MM.1S (cell line): Measurements from ENCODE around the gene OXLD1.

ENCODE experiments used
- DNase-seq: peaks from one replicate; pipeline ENCODE4 v3.0.0-alpha.2; 2015
- H2AFZ ChIP-seq: fragments of 300-600 bp; sonication (generic); 2 replicates; pipeline ENCODE4 v1.6.0; 2016; ENCODE audit warnings: antibody characterized with exemption, low read length
- H3F3A ChIP-seq: fragments of 300-600 bp; sonication (generic); 2 replicates; pipeline ENCODE4 v1.6.1; 2016; ENCODE audit warnings: mild to moderate bottlenecking, antibody characterized with exemption, low read length, moderate library complexity, mixed read lengths; ENCODE audit not compliant: insufficient read depth
- H3K27ac ChIP-seq: fragments of 300-600 bp; sonication (generic); 2 replicates; pipeline ENCODE4 v1.5.1; 2016; ENCODE audit warnings: mild to moderate bottlenecking, low read length
- H3K27me3 ChIP-seq: fragments of 300-600 bp; sonication (generic); replicated peaks from 2 replicates; pipeline ENCODE4 v1.6.0; 2016; ENCODE audit warnings: low read length; ENCODE audit not compliant: insufficient read depth
- H3K36me3 ChIP-seq: fragments of 300-600 bp; sonication (generic); replicated peaks from 2 replicates; pipeline ENCODE4 v1.6.1; 2016; ENCODE audit warnings: mild to moderate bottlenecking, low read length, mixed read lengths; ENCODE audit not compliant: insufficient read depth
- H3K4me1 ChIP-seq: fragments of 300-600 bp; sonication (generic); 2 replicates; pipeline ENCODE4 v1.6.1; 2016; ENCODE audit warnings: low read length, mixed read lengths
- H3K4me2 ChIP-seq: fragments of 300-600 bp; sonication (generic); 2 replicates; pipeline ENCODE4 v1.6.0; 2016; ENCODE audit warnings: low read depth, low read length
- H3K4me3 ChIP-seq: fragments of 300-600 bp; sonication (generic); 2 replicates; pipeline ENCODE4 v1.5.1; 2016; ENCODE audit warnings: low read length, mixed read lengths
- H3K79me2 ChIP-seq: fragments of 300-600 bp; sonication (generic); 2 replicates; pipeline ENCODE4 v1.6.1; 2016; ENCODE audit warnings: mixed run types, low read length, mixed read lengths
- H3K9ac ChIP-seq: fragments of 300-600 bp; sonication (generic); 2 replicates; pipeline ENCODE4 v1.6.1; 2016; ENCODE audit warnings: low read length, mixed read lengths
- H3K9me2 ChIP-seq: fragments of 300-600 bp; sonication (generic); replicated peaks from 2 replicates; pipeline ENCODE4 v1.6.1; 2016; ENCODE audit warnings: mild to moderate bottlenecking, low read length, mixed read lengths; ENCODE audit not compliant: insufficient read depth
- H3K9me3 ChIP-seq: fragments of 300-600 bp; sonication (generic); replicated peaks from 2 replicates; pipeline ENCODE4 v1.6.1; 2016; ENCODE audit warnings: mild to moderate bottlenecking, low read length, mixed read lengths; ENCODE audit not compliant: insufficient read depth
- H4K20me1 ChIP-seq: fragments of 300-600 bp; sonication (generic); 2 replicates; pipeline ENCODE4 v1.6.1; 2016; ENCODE audit warnings: mild to moderate bottlenecking, low read length, moderate library complexity, mixed read lengths; ENCODE audit not compliant: insufficient read depth
- EZH2 ChIP-seq: fragments of 300-600 bp; sonication (generic); optimal IDR thresholded peaks from 2 replicates; pipeline ENCODE3; 2017; ENCODE audit warnings: low read depth, mild to moderate bottlenecking, antibody characterized with exemption, low read length, mixed read lengths
- EZH2phosphoT487 ChIP-seq: fragments of 300-600 bp; sonication (generic); IDR thresholded peaks from 2 replicates; pipeline ENCODE4 v1.6.1; 2018; ENCODE audit warnings: antibody characterized with exemption, low read length
- TF ChIP-seq, protein P1 (sequence below): fragments of 300-600 bp; sonication (generic); IDR thresholded peaks from 2 replicates; pipeline ENCODE4 v1.5.1; 2016; ENCODE audit warnings: antibody characterized with exemption, low read length, mixed read lengths

The OXLD1 gene

DNA sequence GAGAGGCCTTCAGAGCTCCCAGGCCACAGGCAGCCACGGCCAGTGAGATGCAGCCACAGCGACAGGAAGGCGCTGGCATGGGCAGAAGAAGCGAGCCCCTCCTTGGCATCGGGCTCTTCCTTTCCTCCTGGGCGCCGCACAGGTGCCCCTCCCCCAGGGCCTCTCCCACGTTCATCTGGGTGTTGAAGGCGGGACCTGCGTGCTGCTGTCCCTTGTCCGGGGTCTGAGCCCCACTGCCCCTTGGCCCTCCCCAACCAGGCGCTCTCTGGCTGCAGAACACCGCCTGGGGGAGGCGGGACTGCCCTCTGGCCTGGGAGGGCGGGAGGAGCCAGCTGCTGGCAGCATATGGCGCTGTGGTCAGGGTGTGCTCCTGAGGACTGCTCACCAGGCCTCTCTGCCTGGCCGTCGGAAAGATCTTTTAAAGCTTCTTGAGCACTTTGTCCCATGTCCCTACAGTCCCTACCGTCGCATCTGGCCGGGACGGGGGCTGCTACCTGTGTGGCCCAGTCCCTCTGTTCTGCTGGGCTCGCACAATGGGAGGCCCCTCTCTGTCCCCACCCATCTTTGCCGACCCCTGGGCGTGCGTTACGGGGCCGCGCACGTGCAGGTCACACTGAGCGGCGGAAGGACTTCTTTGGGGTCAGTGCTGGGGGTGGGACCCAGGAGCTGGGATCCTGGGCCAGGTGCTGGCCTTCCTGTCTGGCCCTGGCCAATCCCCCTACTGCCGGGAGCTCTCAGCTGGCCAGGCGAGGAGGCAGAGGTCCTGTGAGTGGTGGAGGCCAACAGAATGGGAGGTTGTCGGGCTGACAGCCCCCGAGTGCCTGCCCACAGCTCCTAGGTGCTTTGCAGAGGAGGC lies 47.4 kb upstream of the OXLD1 start:
- Histone ChIP-seq H3K27me3 (no peaks in the 10 kb centered on the region), H3K79me2 (peaks cover 34% of the 10 kb centered on the region), H2AFZ (no peak overlapping the region), H3K9me2 (no peaks in the 10 kb centered on the region), H4K20me1 (no peaks in the 10 kb centered on the region), H3K4me1 (peaks cover 17% of the 10 kb centered on the region), H3K36me3 (no peaks in the 10 kb centered on the region), H3K9ac (peak overlapping the region; percentile 83; the same call in 1 of the 2 replicates), H3K4me2 (peak overlapping the region; percentile 92), H3K9me3 (no peaks in the 10 kb centered on the region), H3K27ac (no peak overlapping the region), H3K4me3 (peak overlapping the region; percentile 97), H3F3A (peaks cover 18% of the 10 kb centered on the region)
- TF ChIP-seq, protein P1, sequence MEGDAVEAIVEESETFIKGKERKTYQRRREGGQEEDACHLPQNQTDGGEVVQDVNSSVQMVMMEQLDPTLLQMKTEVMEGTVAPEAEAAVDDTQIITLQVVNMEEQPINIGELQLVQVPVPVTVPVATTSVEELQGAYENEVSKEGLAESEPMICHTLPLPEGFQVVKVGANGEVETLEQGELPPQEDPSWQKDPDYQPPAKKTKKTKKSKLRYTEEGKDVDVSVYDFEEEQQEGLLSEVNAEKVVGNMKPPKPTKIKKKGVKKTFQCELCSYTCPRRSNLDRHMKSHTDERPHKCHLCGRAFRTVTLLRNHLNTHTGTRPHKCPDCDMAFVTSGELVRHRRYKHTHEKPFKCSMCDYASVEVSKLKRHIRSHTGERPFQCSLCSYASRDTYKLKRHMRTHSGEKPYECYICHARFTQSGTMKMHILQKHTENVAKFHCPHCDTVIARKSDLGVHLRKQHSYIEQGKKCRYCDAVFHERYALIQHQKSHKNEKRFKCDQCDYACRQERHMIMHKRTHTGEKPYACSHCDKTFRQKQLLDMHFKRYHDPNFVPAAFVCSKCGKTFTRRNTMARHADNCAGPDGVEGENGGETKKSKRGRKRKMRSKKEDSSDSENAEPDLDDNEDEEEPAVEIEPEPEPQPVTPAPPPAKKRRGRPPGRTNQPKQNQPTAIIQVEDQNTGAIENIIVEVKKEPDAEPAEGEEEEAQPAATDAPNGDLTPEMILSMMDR, result no peak
- TF ChIP-seq EZH2phosphoT487 (no peak), EZH2 (no peak)
- no peak for DNase-seq

DNA sequence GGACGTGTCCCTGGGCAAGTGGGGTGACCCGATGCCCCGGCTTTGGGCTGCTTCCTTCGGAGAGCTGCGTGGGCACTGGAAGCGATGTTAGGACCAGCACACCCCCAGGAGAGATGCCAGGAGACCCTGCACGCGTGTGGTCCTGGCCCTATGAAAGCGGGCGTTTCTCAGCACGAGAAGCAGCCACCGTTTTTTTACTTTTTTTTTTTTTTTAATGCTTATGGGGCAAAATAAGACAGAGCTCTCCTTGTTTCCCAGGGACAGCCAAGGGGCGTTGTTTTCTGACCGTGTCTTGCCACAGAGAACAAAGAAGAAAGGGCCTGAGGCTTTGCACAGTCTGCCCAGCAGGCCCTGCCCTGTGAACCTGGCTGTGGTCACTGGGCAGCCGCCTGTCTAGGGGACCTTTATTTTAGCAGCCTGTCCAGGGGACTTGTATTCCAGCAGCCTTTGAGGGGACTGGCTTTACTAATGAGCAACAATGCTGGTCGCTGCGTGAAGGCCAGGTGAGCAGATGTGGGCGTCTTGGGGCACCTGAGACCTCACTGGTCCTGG lies 46.7 kb upstream of the OXLD1 start:
- TF ChIP-seq EZH2, result no peak
- TF ChIP-seq EZH2phosphoT487, result no peak
- TF ChIP-seq, protein P1, result no peak
- peaks cover 24% of the 10 kb centered on the region for H3F3A ChIP-seq
- peak overlapping the region; percentile 97 for H3K4me3 ChIP-seq
- H3K27me3 ChIP-seq, result no peaks in the 10 kb centered on the region
- DNase-seq, result no peak
- H3K9me3 ChIP-seq, result no peaks in the 10 kb centered on the region
- no peaks in the 10 kb centered on the region for H3K9me2 ChIP-seq
- peak overlapping the region; percentile 92 for H3K4me2 ChIP-seq
- H3K36me3 ChIP-seq, result no peaks in the 10 kb centered on the region
- peak overlapping the region; percentile 83; the same call in 1 of the 2 replicates for H3K9ac ChIP-seq
- no peak overlapping the region for H2AFZ ChIP-seq
- H3K4me1 ChIP-seq, result peaks cover 17% of the 10 kb centered on the region
- peaks cover 34% of the 10 kb centered on the region for H3K79me2 ChIP-seq
- H4K20me1 ChIP-seq, result no peaks in the 10 kb centered on the region
- no peak overlapping the region for H3K27ac ChIP-seq

DNA sequence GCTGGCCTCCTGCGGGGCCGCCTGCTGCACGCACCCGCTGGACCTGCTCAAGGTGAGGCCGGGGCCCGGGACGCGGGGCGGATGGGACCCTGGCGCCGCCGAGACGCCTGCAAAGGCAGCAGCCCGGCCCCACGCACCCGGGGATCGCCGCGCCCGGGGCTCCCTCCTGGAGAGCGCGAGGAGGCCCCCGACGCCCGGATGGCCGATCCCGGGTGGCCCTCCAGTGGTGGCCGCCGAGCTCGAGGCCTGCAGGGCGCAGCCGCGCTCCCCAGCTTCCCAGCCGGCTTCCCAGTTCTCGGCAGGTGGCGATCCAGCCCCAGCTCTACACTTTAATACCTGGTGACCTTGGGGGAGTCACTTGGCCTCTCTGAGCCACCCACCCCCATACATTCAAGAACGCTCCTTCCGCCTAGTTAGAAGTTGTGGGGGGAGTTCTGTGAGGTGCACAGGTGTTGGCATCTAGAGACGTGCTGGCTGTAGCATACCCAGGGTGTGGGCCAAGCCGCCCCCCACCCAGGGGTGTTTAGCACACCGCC lies 46.1 kb upstream of the OXLD1 start:
- peaks cover 17% of the 10 kb centered on the region for H3K4me1 ChIP-seq
- H3F3A ChIP-seq, result peaks cover 24% of the 10 kb centered on the region
- no peaks in the 10 kb centered on the region for H3K27me3 ChIP-seq
- peak overlapping the region; percentile 97 for H3K4me3 ChIP-seq
- no peaks in the 10 kb centered on the region for H3K9me2 ChIP-seq
- no peaks in the 10 kb centered on the region for H4K20me1 ChIP-seq
- H3K36me3 ChIP-seq, result no peaks in the 10 kb centered on the region
- 0 out of 2 replicates have a peak overlapping the region, but pooled peaks have one; percentile 25 for H3K27ac ChIP-seq
- peak; percentile 37 for DNase-seq
- 0 out of 2 replicates have a peak overlapping the region, but pooled peaks have one; percentile 35 for H2AFZ ChIP-seq
- TF ChIP-seq EZH2phosphoT487, result no peak
- TF ChIP-seq, protein P1, result peak; percentile 20; the same call in 1 of the 2 replicates
- H3K9me3 ChIP-seq, result no peaks in the 10 kb centered on the region
- peaks cover 37% of the 10 kb centered on the region for H3K79me2 ChIP-seq
- H3K4me2 ChIP-seq, result peak overlapping the region; percentile 92
- H3K9ac ChIP-seq, result peak overlapping the region; percentile 83
